Activated CD4-positive, alpha-beta T cell treated with anti-CD3 and anti-CD28 coated beads, Interleukin-2, amount 50 U/mL, for 16 hours (primary cell): ENCODE results near the gene NUDT4.

ENCODE experiments used
- DNase-seq: peaks from one replicate; pipeline ENCODE4 v3.0.0-alpha.2; 2020

The NUDT4 gene

DNA sequence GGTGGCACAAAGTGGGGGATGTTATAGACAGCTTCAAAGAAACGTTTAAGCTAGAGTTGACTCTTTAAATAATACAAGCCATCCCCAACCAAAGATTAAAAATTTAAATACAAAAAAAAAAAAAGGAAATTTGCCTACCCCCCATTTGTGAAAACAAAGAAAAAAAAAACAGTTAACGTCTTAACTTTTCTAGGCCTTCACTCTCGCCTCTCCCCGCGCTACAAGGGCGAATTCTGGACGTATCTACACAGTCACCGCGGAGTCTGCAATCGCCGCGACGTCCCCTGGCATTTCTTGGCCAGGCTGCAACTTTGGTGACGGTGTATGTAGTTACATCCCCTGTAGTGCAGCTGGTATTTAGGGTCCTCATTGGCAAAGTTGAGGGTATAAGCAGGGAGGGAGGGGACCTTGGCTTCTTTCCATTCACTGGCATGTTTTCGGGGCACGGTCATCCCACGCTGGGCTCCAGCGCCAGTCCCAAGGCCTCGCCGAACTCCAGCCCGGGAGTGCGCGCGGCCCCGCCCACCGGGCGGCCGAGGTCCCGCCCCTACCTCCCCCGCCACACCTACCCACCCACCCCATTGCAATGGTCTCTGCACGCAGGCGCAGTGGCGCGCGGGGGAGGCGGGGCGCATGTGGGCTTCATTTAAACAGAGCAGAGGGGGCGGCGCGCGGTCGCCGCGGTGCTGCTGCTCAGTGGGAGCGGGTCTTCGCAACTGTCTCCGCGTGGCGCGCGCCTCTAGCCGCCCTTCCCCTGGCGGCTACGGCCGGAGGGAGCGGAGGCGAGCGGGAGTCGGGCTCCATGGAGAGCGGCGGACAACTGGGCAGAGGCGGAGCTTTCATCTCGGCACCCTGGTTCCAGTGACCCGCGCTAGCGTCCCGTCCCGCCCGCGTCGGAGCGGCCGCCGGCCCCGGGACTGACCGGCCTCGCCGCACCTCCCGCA lies at the start of gene NUDT4:
NUDT4 (plus strand) TSS at position 674 of the 944 bp plus-strand sequence. CDS start 398 bp downstream, outside the sequence.
- DNase-seq, result peak; percentile 97

GRCh38 chr12:93333054-93333453 lies 44.7 kb upstream of the NUDT4 start:
- DNase-seq, result no peak

DNA sequence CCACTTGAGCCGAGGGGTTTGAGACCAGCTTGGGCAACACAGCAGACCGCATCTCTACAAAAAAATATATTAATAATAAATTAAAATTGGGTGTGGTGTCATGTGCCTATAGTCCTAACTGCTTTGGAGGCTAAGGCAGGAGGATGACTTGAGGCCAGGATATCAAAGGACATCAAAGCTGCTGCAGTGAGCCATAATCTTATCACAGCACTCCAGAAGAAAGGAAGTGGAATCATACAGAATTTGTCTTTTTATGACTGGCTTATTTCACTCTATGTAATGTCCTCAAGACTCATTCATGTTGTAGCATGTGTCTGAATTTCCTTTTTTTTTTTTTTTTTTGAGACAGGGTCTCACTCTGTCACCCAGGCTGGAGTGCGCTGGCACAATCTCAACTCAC lies 43.9 kb upstream of the NUDT4 start:
- no peak for DNase-seq

GRCh38 chr12:93335603-93336162 lies 42.0 kb upstream of the NUDT4 start:
- DNase-seq, result no peak

- DNase-seq, result no peak
Observed at GRCh38 chr12:93336291-93336741, 41.4 kb upstream of the NUDT4 start.

- no peak for DNase-seq
Observed at GRCh38 chr12:93338598-93338997, 39.1 kb upstream of the NUDT4 start.

- no peak for DNase-seq
Observed at GRCh38 chr12:93339695-93340094, 38.0 kb upstream of the NUDT4 start.

GRCh38 chr12:93341409-93342049 lies 36.2 kb upstream of the NUDT4 start:
- no peak for DNase-seq

DNA sequence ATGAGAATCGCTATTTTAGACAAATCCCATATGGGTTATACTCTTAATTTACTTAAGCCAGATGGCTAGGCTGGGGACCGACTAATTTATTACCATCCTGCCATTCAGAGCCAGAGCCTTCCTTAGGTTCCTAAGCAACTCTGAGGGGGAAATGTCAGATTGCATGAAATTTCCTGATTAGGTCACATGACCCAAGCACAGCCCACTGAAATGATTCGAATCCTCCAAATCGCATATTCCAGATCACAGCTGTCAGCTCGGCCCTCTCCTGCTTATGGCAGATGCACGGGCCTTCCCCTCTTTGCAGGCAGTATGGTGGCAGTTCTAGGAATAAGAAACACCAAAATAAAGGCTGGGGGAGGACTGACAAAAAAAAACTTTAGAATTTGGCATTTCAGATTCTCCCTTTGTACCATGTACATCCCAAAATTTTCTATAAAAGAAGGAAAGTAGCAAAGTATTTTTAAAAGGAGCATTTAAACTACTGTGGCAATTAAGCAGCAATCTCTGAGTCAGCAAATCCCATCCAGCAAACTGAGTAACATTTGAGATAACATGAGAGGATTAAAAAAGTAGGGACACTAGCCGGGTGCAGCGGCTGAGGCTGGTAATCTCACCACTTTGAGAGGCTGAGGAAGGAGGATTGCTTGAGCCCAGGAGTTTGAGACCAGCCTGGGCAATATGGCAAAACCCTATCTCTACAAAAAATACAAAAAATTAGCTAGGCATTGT lies 30.5 kb upstream of the NUDT4 start:
- no peak for DNase-seq

GRCh38 chr12:93348575-93349435 lies 28.9 kb upstream of the NUDT4 start:
- no peak for DNase-seq

GRCh38 chr12:93351726-93352125 lies 26.0 kb upstream of the NUDT4 start:
- DNase-seq, result no peak

- no peak for DNase-seq
Observed at GRCh38 chr12:93352321-93352720, 25.4 kb upstream of the NUDT4 start.

GRCh38 chr12:93356214-93356613 lies 21.5 kb upstream of the NUDT4 start:
- no peak for DNase-seq

GRCh38 chr12:93358058-93358457 lies 19.7 kb upstream of the NUDT4 start:
- no peak for DNase-seq

- no peak for DNase-seq
Observed at GRCh38 chr12:93358821-93359220, 18.9 kb upstream of the NUDT4 start.

DNA sequence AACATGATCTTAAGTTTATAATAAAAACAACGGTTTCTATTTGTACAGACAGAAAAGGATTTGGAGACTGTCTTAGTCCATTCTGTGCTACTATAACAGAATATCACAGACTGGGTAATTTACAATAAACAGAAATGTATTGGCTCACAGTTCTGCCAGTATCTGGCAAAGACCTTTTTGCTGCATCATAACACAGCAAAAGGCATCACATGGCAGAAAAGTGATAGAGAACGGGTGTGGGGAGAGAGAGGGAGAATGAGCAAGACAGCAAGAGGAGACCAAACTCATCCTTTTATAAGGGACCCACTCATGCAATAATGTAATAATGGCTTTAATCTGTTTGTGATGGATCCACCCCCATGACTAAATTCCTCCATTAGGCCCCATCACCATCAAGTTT lies 17.0 kb upstream of the NUDT4 start:
- DNase-seq, result no peak

GRCh38 chr12:93361151-93361919 lies 16.4 kb upstream of the NUDT4 start:
- DNase-seq, result no peak

DNA sequence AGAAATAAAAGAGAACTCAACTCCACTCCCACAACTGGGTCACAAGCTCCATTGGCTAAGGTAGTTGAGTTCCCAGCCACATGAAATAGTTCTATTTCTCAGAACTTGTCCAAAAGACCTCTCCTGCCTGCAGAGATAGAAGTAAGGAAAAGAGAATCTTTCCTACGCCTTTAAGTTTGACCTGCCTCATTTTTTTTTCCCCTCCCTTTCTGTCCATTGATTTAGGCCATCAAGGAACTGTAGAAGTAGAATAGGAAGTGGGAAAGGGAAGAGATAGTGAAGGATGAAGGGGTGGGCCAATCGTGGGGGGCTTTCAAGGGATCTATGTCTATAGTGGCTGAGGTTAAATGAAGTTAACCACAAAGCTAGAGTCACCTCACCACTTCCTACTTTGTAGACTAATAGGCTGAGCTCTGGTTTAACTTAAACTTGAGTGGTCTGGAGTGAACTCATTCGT lies 13.9 kb upstream of the NUDT4 start:
- no peak for DNase-seq

- no peak for DNase-seq
Observed at GRCh38 chr12:93365616-93366405, 11.9 kb upstream of the NUDT4 start.

DNA sequence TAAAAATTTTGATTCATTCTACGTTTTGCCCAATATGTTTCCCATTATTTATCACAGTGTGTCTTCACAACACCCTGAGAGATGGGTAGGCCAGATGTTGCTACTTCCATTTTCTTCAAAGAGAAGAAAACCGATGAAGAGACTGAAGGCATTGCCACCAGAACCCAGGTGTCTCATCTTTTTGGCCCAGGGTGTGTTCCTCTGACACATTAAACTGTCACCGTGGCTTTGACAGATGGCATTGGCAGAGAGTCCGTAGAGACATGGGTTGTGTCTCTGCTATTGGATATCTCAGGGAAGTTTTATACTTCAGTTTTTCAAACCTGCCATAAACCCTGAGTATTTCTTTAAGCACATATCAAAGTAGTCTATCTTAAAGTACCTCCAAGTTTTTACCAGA lies 11.3 kb upstream of the NUDT4 start:
- no peak for DNase-seq
